ENCODE results near the gene PDIA5.
"Not testable (repeated sequence)": the region's sequence is repeated elsewhere in the genome, so short reads cannot be mapped to it uniquely, and the experiment has no call there.

PDIA5 gene

GRCh38 chr3:123138839-123139444 is 72.1 kb downstream of the PDIA5 start:
- H3K36me3 ChIP-seq (ENCODE audit: control insufficient read depth, insufficient read depth, low read length) = peaks cover 10% of the 10 kb centered on the region
- H3K4me1 ChIP-seq (ENCODE audit: control insufficient read depth, insufficient read depth, low read length) = no peaks in the 10 kb centered on the region
- no peak overlapping the region for H3K4me3 ChIP-seq (ENCODE audit: low read length)
- no peak overlapping the region for H3K9ac ChIP-seq (ENCODE audit: low read length)
- H3K27me3 ChIP-seq (ENCODE audit: control insufficient read depth, insufficient read depth, low read length) = no peaks in the 10 kb centered on the region
- H3K9me3 ChIP-seq (ENCODE audit: control insufficient read depth, low read length) = no peaks in the 10 kb centered on the region

- Histone ChIP-seq H3K4me1 (ENCODE audit: control insufficient read depth, insufficient read depth, low read length) (no peaks in the 10 kb centered on the region), H3K27me3 (ENCODE audit: control insufficient read depth, insufficient read depth, low read length) (no peaks in the 10 kb centered on the region), H3K4me3 (ENCODE audit: low read length) (no peak overlapping the region), H3K9me3 (ENCODE audit: control insufficient read depth, low read length) (no peaks in the 10 kb centered on the region), H3K36me3 (ENCODE audit: control insufficient read depth, insufficient read depth, low read length) (peaks cover 7% of the 10 kb centered on the region), H3K9ac (ENCODE audit: low read length) (no peak overlapping the region)
These were observed 72.7 kb downstream of the PDIA5 start for GRCh38 chr3:123139522-123139921.

GRCh38 chr3:123140550-123140949 is 73.7 kb downstream of the PDIA5 start:
- Histone ChIP-seq H3K36me3 (ENCODE audit: control insufficient read depth, insufficient read depth, low read length) (peaks cover 10% of the 10 kb centered on the region), H3K9me3 (ENCODE audit: control insufficient read depth, low read length) (no peaks in the 10 kb centered on the region), H3K4me3 (ENCODE audit: low read length) (no peak overlapping the region), H3K9ac (ENCODE audit: low read length) (no peak overlapping the region), H3K4me1 (ENCODE audit: control insufficient read depth, insufficient read depth, low read length) (no peaks in the 10 kb centered on the region), H3K27me3 (ENCODE audit: control insufficient read depth, insufficient read depth, low read length) (no peaks in the 10 kb centered on the region)

- Histone ChIP-seq H3K9me3 (ENCODE audit: control insufficient read depth, low read length) (no peaks in the 10 kb centered on the region), H3K36me3 (ENCODE audit: control insufficient read depth, insufficient read depth, low read length) (peaks cover 10% of the 10 kb centered on the region), H3K27me3 (ENCODE audit: control insufficient read depth, insufficient read depth, low read length) (no peaks in the 10 kb centered on the region)
These were observed 74.5 kb downstream of the PDIA5 start for GRCh38 chr3:123141276-123141675.

GRCh38 chr3:123143669-123144411 is 77.0 kb downstream of the PDIA5 start:
- H3K4me3 ChIP-seq (ENCODE audit: low read length) = no peak overlapping the region
- peaks cover 10% of the 10 kb centered on the region for H3K36me3 ChIP-seq (ENCODE audit: control insufficient read depth, insufficient read depth, low read length)
- H3K9ac ChIP-seq (ENCODE audit: low read length) = no peak overlapping the region

More at GRCh38 chr3:123141276-123141675, 74.5 kb downstream of the PDIA5 start:
- Histone ChIP-seq H3K4me3 (ENCODE audit: low read length) (no peak overlapping the region), H3K4me1 (ENCODE audit: control insufficient read depth, insufficient read depth, low read length) (no peaks in the 10 kb centered on the region), H3K9ac (ENCODE audit: low read length) (no peak overlapping the region)

GRCh38 chr3:123147754-123148535 is 81.1 kb downstream of the PDIA5 start:
- Histone ChIP-seq H3K9ac (ENCODE audit: low read length) (no peak overlapping the region), H3K4me1 (ENCODE audit: control insufficient read depth, insufficient read depth, low read length) (no peaks in the 10 kb centered on the region), H3K9me3 (ENCODE audit: control insufficient read depth, low read length) (no peaks in the 10 kb centered on the region), H3K4me3 (ENCODE audit: low read length) (no peak overlapping the region), H3K27me3 (ENCODE audit: control insufficient read depth, insufficient read depth, low read length) (no peaks in the 10 kb centered on the region), H3K36me3 (ENCODE audit: control insufficient read depth, insufficient read depth, low read length) (peaks cover 3% of the 10 kb centered on the region)

More at GRCh38 chr3:123143669-123144411, 77.0 kb downstream of the PDIA5 start:
- Histone ChIP-seq H3K9me3 (ENCODE audit: control insufficient read depth, low read length) (no peaks in the 10 kb centered on the region), H3K4me1 (ENCODE audit: control insufficient read depth, insufficient read depth, low read length) (no peaks in the 10 kb centered on the region), H3K27me3 (ENCODE audit: control insufficient read depth, insufficient read depth, low read length) (no peaks in the 10 kb centered on the region)

- H3K36me3 ChIP-seq (ENCODE audit: control insufficient read depth, insufficient read depth, low read length) = peaks cover 3% of the 10 kb centered on the region
- H3K4me3 ChIP-seq (ENCODE audit: low read length) = no peak overlapping the region
- no peaks in the 10 kb centered on the region for H3K27me3 ChIP-seq (ENCODE audit: control insufficient read depth, insufficient read depth, low read length)
- no peaks in the 10 kb centered on the region for H3K9me3 ChIP-seq (ENCODE audit: control insufficient read depth, low read length)
- peaks cover 3% of the 10 kb centered on the region for H3K4me1 ChIP-seq (ENCODE audit: control insufficient read depth, insufficient read depth, low read length)
- no peak overlapping the region for H3K9ac ChIP-seq (ENCODE audit: low read length)
These were observed 81.9 kb downstream of the PDIA5 start for GRCh38 chr3:123148772-123149171.

- Histone ChIP-seq H3K27me3 (ENCODE audit: control insufficient read depth, insufficient read depth, low read length) (no peaks in the 10 kb centered on the region), H3K4me1 (ENCODE audit: control insufficient read depth, insufficient read depth, low read length) (peaks cover 10% of the 10 kb centered on the region), H3K9ac (ENCODE audit: low read length) (no peak overlapping the region), H3K9me3 (ENCODE audit: control insufficient read depth, low read length) (no peaks in the 10 kb centered on the region), H3K36me3 (ENCODE audit: control insufficient read depth, insufficient read depth, low read length) (peaks cover 8% of the 10 kb centered on the region), H3K4me3 (ENCODE audit: low read length) (no peak overlapping the region)
These were observed 82.7 kb downstream of the PDIA5 start for GRCh38 chr3:123149525-123149924.

GRCh38 chr3:123150449-123151215 is 83.8 kb downstream of the PDIA5 start:
- no peaks in the 10 kb centered on the region for H3K27me3 ChIP-seq (ENCODE audit: control insufficient read depth, insufficient read depth, low read length)
- peaks cover 9% of the 10 kb centered on the region for H3K36me3 ChIP-seq (ENCODE audit: control insufficient read depth, insufficient read depth, low read length)
- H3K4me3 ChIP-seq (ENCODE audit: low read length) = no peak overlapping the region
- H3K9me3 ChIP-seq (ENCODE audit: control insufficient read depth, low read length) = no peaks in the 10 kb centered on the region
- H3K9ac ChIP-seq (ENCODE audit: low read length) = no peak overlapping the region
- peaks cover 21% of the 10 kb centered on the region for H3K4me1 ChIP-seq (ENCODE audit: control insufficient read depth, insufficient read depth, low read length)

- H3K9me3 ChIP-seq (ENCODE audit: control insufficient read depth, low read length) = no peaks in the 10 kb centered on the region
- H3K4me1 ChIP-seq (ENCODE audit: control insufficient read depth, insufficient read depth, low read length) = peaks cover 28% of the 10 kb centered on the region
- H3K27me3 ChIP-seq (ENCODE audit: control insufficient read depth, insufficient read depth, low read length) = no peaks in the 10 kb centered on the region
- H3K9ac ChIP-seq (ENCODE audit: low read length) = no peak overlapping the region
- no peak overlapping the region for H3K4me3 ChIP-seq (ENCODE audit: low read length)
- peaks cover 9% of the 10 kb centered on the region for H3K36me3 ChIP-seq (ENCODE audit: control insufficient read depth, insufficient read depth, low read length)
These were observed 84.5 kb downstream of the PDIA5 start for GRCh38 chr3:123151251-123151705.

- not testable (repeated sequence) for H3K27me3 ChIP-seq (ENCODE audit: control insufficient read depth, insufficient read depth, low read length); H3K36me3 ChIP-seq (ENCODE audit: control insufficient read depth, insufficient read depth, low read length); H3K4me3 ChIP-seq (ENCODE audit: low read length); H3K9me3 ChIP-seq (ENCODE audit: control insufficient read depth, low read length); H3K9ac ChIP-seq (ENCODE audit: low read length)
- H3K4me1 ChIP-seq (ENCODE audit: control insufficient read depth, insufficient read depth, low read length) = peaks cover 34% of the 10 kb centered on the region
These were observed 85.1 kb downstream of the PDIA5 start for GRCh38 chr3:123151853-123152420.

Data from mucosa of stomach (tissue), 1 donor.